A673 (cell line): ENCODE measurements around the gene GOLM1.

Source experiments
- CTCF ChIP-seq: fragments of 300-800, 200-600 bp; sonication (generic); conservative IDR thresholded peaks from 2 replicates; pipeline ENCODE4 v1.5.1; 2017; ENCODE audit warnings: low read depth, mild to moderate bottlenecking, antibody characterized with exemption, low read length, moderate library complexity, mixed read lengths
- EZH2 ChIP-seq: fragments of 200-600 bp; sonication (generic); IDR thresholded peaks from 2 replicates; pipeline ENCODE4 v1.6.1; 2017; ENCODE audit warnings: borderline replicate concordance, low read depth, mild to moderate bottlenecking, mixed read lengths, antibody characterized with exemption, low read length; ENCODE audit not compliant: poor library complexity, severe bottlenecking

- no peak for TF ChIP-seq EZH2
- no peak for TF ChIP-seq CTCF
These were observed 63.4 kb downstream of the GOLM1 start for GRCh38 chr9:86035827-86036440.
